A549 (cell line): ENCODE results near the gene ARHGEF16.

Source experiments
- CHD2 ChIP-seq: fragments of 150-350 bp; IDR thresholded peaks from 2 replicates; pipeline ENCODE4 v1.6.1; 2014; ENCODE audit warnings: low read length; ENCODE audit not compliant: partially characterized antibody
- HOXA7 ChIP-seq: fragments of 250-450 bp; sonication (Bioruptor Pico); IDR thresholded peaks from 2 replicates; pipeline ENCODE4 v1.5.0; 2020; ENCODE audit warnings: mild to moderate bottlenecking, moderate library complexity
- KDM1A ChIP-seq: fragments of 200-600 bp; sonication (generic); IDR thresholded peaks from 2 replicates; pipeline ENCODE4 v1.6.1; 2016; ENCODE audit warnings: low read depth, mild to moderate bottlenecking
- POLR2A ChIP-seq: IDR thresholded peaks from 2 replicates; pipeline ENCODE4 v1.6.1; 2012; ENCODE audit warnings: mild to moderate bottlenecking, low read length
- POLR2AphosphoS2 ChIP-seq: conservative IDR thresholded peaks from 2 replicates; pipeline ENCODE4 v1.6.1; 2012; ENCODE audit warnings: low read length, improper control_type of control experiment, inconsistent platforms
- RAD21 ChIP-seq, 2 experiments: fragments of >200 bp in 1 of 2; sonication (Bioruptor Twin) in 1 of 2; formaldehyde crosslinking in 1 of 2; IDR thresholded peaks in 1 of 2; conservative IDR thresholded peaks in 1 of 2; 2 replicates in 1 of 2; 3 replicates in 1 of 2; pipeline ENCODE4 v1.6.1; 2012 to 2018; ENCODE audit warnings: inconsistent platforms in 1 of 2
- RFX5 ChIP-seq: fragments of 450-650 bp; IDR thresholded peaks from 2 replicates; pipeline ENCODE4 v1.7.1; 2014; ENCODE audit warnings: antibody characterized with exemption, mild to moderate bottlenecking, moderate library complexity
- TF ChIP-seq, protein P1 (sequence below): IDR thresholded peaks from 2 replicates; pipeline ENCODE4 v1.6.1; 2012
- TF ChIP-seq, protein P2 (sequence below): fragments of >200 bp; sonication (Bioruptor Twin); formaldehyde crosslinking; IDR thresholded peaks from 3 replicates; pipeline ENCODE4 v1.5.1; 2016
- TF ChIP-seq, protein P3 (sequence below): IDR thresholded peaks from 2 replicates; pipeline ENCODE4 v1.6.1; 2012
- TF ChIP-seq, protein P4 (sequence below): fragments of 450-650 bp; IDR thresholded peaks from 2 replicates; pipeline ENCODE4 v1.6.1; 2014; ENCODE audit warnings: antibody characterized with exemption
- TF ChIP-seq, protein P5 (sequence below): fragments of 200-600 bp; sonication (generic); IDR thresholded peaks from 2 replicates; pipeline ENCODE4 v1.6.1; 2016; ENCODE audit warnings: antibody characterized with exemption, mild to moderate bottlenecking, moderate library complexity

DNA sequence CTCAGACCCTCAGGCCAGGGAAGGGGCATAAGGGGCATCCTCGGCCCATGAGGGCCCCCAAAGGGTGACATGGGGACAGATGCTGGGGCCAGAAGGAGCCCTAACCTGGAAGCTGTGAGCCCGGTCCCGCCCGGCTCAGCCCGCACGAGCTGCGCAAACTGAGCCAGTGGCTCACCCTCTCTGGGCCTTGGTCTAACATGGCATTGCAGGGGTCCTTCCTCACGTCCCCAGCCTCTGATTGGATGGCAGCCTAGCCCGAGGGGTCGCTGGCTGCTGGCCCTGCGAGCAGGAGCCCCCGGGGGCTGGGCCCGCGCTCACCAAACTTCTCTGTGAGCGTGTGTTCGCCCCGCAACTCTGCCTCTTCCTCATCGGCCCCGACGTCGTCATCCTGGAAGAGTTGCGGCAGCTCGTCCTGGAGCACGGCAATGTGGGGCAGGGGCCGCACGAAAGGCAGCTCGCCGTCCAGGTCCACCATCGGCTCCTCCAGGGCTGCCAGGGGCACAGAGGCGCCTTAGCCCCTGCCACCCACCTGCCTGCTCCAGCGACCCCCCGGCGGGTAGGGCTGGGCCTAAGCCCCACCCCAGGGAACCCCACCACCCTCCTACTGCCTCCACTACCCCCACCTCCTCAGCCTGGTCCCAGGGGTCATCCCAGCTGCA is 54.4 kb downstream of the ARHGEF16 start:
- TF ChIP-seq POLR2A (no peak), RAD21 (conservative IDR thresholded peaks at IDR 0.05 in 1 of 2, IDR thresholded peaks at IDR 0.05 in 1 of 2) (no peak), HOXA7 (CRISPR knock-in tag) (no peak), KDM1A (no peak), RFX5 (no peak), POLR2AphosphoS2 (no peak), CHD2 (no peak)
- TF ChIP-seq, protein P1, sequence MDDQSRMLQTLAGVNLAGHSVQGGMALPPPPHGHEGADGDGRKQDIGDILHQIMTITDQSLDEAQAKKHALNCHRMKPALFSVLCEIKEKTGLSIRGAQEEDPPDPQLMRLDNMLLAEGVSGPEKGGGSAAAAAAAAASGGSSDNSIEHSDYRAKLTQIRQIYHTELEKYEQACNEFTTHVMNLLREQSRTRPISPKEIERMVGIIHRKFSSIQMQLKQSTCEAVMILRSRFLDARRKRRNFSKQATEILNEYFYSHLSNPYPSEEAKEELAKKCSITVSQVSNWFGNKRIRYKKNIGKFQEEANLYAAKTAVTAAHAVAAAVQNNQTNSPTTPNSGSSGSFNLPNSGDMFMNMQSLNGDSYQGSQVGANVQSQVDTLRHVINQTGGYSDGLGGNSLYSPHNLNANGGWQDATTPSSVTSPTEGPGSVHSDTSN, result no peak
- TF ChIP-seq, protein P2, sequence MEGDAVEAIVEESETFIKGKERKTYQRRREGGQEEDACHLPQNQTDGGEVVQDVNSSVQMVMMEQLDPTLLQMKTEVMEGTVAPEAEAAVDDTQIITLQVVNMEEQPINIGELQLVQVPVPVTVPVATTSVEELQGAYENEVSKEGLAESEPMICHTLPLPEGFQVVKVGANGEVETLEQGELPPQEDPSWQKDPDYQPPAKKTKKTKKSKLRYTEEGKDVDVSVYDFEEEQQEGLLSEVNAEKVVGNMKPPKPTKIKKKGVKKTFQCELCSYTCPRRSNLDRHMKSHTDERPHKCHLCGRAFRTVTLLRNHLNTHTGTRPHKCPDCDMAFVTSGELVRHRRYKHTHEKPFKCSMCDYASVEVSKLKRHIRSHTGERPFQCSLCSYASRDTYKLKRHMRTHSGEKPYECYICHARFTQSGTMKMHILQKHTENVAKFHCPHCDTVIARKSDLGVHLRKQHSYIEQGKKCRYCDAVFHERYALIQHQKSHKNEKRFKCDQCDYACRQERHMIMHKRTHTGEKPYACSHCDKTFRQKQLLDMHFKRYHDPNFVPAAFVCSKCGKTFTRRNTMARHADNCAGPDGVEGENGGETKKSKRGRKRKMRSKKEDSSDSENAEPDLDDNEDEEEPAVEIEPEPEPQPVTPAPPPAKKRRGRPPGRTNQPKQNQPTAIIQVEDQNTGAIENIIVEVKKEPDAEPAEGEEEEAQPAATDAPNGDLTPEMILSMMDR, result no peak
- TF ChIP-seq, protein P3, sequence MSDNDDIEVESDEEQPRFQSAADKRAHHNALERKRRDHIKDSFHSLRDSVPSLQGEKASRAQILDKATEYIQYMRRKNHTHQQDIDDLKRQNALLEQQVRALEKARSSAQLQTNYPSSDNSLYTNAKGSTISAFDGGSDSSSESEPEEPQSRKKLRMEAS, result no peak
- TF ChIP-seq, protein P4, sequence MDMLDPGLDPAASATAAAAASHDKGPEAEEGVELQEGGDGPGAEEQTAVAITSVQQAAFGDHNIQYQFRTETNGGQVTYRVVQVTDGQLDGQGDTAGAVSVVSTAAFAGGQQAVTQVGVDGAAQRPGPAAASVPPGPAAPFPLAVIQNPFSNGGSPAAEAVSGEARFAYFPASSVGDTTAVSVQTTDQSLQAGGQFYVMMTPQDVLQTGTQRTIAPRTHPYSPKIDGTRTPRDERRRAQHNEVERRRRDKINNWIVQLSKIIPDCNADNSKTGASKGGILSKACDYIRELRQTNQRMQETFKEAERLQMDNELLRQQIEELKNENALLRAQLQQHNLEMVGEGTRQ, result no peak
- TF ChIP-seq, protein P5, sequence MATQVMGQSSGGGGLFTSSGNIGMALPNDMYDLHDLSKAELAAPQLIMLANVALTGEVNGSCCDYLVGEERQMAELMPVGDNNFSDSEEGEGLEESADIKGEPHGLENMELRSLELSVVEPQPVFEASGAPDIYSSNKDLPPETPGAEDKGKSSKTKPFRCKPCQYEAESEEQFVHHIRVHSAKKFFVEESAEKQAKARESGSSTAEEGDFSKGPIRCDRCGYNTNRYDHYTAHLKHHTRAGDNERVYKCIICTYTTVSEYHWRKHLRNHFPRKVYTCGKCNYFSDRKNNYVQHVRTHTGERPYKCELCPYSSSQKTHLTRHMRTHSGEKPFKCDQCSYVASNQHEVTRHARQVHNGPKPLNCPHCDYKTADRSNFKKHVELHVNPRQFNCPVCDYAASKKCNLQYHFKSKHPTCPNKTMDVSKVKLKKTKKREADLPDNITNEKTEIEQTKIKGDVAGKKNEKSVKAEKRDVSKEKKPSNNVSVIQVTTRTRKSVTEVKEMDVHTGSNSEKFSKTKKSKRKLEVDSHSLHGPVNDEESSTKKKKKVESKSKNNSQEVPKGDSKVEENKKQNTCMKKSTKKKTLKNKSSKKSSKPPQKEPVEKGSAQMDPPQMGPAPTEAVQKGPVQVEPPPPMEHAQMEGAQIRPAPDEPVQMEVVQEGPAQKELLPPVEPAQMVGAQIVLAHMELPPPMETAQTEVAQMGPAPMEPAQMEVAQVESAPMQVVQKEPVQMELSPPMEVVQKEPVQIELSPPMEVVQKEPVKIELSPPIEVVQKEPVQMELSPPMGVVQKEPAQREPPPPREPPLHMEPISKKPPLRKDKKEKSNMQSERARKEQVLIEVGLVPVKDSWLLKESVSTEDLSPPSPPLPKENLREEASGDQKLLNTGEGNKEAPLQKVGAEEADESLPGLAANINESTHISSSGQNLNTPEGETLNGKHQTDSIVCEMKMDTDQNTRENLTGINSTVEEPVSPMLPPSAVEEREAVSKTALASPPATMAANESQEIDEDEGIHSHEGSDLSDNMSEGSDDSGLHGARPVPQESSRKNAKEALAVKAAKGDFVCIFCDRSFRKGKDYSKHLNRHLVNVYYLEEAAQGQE, result no peak
